ENCODE measurements around the gene RPL5. TPM values are rescaled to one million over a fixed set of nuclear protein-coding genes. Genes with fewer than 3 reads are reported as not detected.
A peak's percentile ranks its signal among the peaks of the same experiment; 100 is the strongest.
"Not testable (repeated sequence)": the region's sequence is repeated elsewhere in the genome, so short reads cannot be mapped to it uniquely, and the experiment has no call there.

Gene RPL5
- total RNA-seq: 100 to 1,000 TPM; 792 to 927 TPM

DNA sequence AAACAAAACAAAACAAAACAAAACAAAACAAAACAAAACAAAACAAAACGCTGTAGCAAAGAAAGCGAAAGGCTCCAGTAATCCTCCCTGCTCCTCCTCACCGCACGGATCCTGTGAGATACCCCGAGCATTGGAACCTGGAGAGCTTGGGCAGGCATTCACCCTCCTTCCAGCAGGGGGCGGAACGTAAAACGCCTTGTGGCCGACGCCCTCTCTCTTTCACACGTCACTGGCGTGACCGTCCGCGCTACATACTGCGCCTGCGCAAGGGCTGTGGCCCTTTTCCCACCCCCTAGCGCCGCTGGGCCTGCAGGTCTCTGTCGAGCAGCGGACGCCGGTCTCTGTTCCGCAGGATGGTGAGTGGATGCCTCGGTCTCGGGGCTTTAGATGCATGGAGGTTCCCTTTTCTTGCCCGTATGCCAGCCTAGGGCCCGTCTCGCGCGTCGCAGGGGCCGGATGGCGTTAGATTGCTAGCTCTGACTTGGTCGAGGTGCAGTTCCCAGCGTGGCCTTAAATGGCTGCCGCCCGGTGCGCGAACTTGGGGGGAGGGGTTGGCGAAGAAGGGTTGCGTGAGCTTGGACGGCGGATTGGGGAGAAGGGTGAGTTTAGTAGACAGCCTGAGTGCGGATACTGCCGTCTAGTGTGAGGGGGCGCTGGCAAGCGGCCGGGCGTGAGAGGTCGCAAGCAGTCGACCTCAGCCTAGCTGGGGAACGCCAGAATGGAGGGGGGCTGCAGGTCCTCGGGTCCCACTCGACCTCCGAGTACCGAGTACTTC lies at the start of gene RPL5:
RPL5 (plus strand) TSS at position 279 of the 775 bp plus-strand sequence; CDS start at position 354, 75 bp downstream.
- Histone ChIP-seq H3K9me3 (no peaks in the 10 kb centered on the region), H3K27ac (peak within 1 kb of the TSS; percentile 90 to 95), H3K27me3 (replicated peaks; ENCODE audit: insufficient read depth) (no peaks in the 10 kb centered on the region), H3K4me3 (peak within 1 kb of the TSS; percentile 97), H3K4me1 (ENCODE audit: control insufficient read depth in 1 of 2, low read depth in 2 of 2) (peaks cover 9 to 47% of the 10 kb centered on the region in 2 donors), H3K36me3 (no peaks in the 10 kb centered on the region)
- TF ChIP-seq, protein P1, sequence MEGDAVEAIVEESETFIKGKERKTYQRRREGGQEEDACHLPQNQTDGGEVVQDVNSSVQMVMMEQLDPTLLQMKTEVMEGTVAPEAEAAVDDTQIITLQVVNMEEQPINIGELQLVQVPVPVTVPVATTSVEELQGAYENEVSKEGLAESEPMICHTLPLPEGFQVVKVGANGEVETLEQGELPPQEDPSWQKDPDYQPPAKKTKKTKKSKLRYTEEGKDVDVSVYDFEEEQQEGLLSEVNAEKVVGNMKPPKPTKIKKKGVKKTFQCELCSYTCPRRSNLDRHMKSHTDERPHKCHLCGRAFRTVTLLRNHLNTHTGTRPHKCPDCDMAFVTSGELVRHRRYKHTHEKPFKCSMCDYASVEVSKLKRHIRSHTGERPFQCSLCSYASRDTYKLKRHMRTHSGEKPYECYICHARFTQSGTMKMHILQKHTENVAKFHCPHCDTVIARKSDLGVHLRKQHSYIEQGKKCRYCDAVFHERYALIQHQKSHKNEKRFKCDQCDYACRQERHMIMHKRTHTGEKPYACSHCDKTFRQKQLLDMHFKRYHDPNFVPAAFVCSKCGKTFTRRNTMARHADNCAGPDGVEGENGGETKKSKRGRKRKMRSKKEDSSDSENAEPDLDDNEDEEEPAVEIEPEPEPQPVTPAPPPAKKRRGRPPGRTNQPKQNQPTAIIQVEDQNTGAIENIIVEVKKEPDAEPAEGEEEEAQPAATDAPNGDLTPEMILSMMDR (IDR thresholded peaks at IDR 0.05): peak; percentile 93
- ATAC-seq (ENCODE audit: insufficient number of reproducible peaks, low FRiP score, low read depth): peak; percentile 99
- DNase-seq (ENCODE audit: low spot score): peak; percentile 77

DNA sequence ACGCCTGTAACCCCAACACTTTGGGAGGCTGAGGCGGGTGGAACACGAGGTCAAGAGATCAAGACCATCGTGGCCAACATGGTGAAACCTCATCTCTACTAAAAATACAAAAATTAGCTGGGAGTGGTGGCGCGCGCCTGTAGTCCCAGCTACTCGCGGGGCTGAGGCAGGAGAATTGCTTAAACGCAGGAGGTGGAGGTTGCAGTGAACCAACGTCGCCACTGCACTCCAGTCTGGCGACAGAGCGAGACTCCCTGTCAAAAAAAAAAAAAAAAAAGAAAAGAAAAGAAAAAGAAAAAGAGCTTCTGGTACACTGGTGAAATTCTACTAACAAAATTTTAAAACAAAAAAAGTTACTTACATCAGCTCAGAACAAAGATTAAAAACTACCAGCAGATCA lies 48.3 kb upstream of the RPL5 start:
- H3K36me3 ChIP-seq; DNase-seq (ENCODE audit: low spot score); H3K9me3 ChIP-seq; ATAC-seq (ENCODE audit: insufficient number of reproducible peaks, low FRiP score, low read depth); H3K27me3 ChIP-seq (replicated peaks; ENCODE audit: insufficient read depth): not testable (repeated sequence)
- peak overlapping the region; percentile 89 for H3K4me3 ChIP-seq
- H3K4me1 ChIP-seq (ENCODE audit: control insufficient read depth in 1 of 2, low read depth in 2 of 2): peaks cover 8 to 19% of the 10 kb centered on the region in 2 donors
- H3K27ac ChIP-seq: peak overlapping the region; percentile 98 to 99
- TF ChIP-seq, protein P1 (IDR thresholded peaks at IDR 0.05): peak; percentile 11

DNA sequence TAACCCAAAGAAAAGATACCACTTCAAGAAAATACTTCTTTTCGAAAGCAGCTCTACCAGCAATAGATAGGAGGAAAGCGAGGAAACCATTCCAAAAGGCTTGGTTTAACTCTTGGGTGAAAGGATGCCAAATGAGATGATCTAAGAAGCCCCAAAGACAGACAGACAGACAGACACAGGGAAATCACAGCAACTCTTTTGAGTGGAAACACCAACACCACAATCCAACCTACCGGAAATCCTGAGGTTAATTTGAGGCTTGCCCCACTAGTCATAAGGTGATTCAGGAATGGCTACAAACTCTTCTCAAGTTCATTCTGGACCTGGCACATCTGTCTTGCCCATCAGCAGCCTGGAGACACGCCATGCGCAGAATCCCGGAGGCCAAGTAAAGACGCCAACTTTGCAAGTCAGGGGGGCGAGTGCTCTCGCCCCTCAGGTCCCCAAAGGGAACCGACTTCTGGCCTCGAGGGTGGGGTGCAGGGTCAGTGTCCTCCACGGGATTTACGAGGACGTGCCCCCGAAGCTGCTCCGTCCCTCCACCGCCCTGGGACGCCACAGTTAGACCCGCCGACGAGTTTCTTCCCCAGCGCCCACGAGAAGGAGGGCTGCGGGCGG lies 47.7 kb upstream of the RPL5 start:
- H3K4me1 ChIP-seq (ENCODE audit: control insufficient read depth in 1 of 2, low read depth in 2 of 2): peaks cover 8 to 15% of the 10 kb centered on the region in 2 donors
- no peaks in the 10 kb centered on the region for H3K9me3 ChIP-seq
- H3K27ac ChIP-seq: peak overlapping the region; percentile 98 to 99
- no peaks in the 10 kb centered on the region for H3K27me3 ChIP-seq (replicated peaks; ENCODE audit: insufficient read depth)
- peak overlapping the region; percentile 89 for H3K4me3 ChIP-seq
- no peaks in the 10 kb centered on the region for H3K36me3 ChIP-seq
- DNase-seq (ENCODE audit: low spot score): no peak
- ATAC-seq (ENCODE audit: insufficient number of reproducible peaks, low FRiP score, low read depth): peak; percentile 21
- TF ChIP-seq, protein P1 (IDR thresholded peaks at IDR 0.05): no peak

DNA sequence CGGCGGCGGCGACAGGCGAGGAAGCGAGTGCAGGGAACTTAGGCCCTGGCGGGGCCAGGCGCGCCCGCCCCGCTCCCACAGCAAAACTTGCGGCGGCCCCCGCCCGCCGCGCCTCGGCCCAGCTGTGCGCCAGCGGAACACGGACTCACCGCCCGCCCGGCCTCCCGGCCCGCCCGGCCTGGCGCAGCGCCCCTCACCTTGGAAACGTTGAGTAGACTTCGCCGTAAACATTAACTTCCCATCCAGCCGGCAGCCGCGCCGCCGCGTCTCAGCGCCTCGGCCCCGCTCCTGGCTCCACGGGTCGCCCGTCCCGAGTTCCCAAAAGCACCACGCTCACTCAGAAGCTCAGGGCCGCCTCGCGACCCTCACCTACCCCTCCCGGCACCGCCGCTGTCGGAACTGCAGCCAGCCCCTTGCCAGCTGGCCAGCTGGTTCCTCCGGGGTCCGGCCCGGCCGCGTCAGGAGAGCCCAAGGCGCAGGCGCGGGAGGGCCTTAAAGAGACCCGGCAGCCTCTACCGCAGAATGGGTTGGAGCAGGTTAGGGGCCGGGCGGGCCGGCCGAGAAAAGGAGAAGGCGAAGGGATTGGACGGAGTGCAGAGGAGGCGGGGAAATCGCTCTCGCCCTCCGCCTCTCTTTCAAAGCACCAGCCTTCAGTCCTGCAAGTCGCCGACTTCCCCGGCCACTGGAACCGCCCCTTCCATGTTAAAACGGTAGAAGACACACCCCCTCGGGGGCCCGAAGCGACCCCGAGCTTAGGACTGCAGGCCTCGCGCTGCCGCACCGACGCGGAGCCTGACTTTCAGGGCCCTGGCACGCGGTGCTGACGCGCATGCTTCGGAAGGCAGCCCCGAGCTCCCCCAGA lies 47.0 kb upstream of the RPL5 start, which contains the start of gene EVI5:
EVI5 (minus strand) TSS at position 470 of the 862 bp plus-strand sequence. CDS start 48,562 bp downstream, outside the sequence.
- Histone ChIP-seq H3K4me1 (ENCODE audit: control insufficient read depth in 1 of 2, low read depth in 2 of 2) (peaks cover 8 to 15% of the 10 kb centered on the region in 2 donors), H3K36me3 (no peaks in the 10 kb centered on the region), H3K4me3 (peak within 1 kb of the TSS; percentile 89), H3K27me3 (replicated peaks; ENCODE audit: insufficient read depth) (no peaks in the 10 kb centered on the region), H3K27ac (peak within 1 kb of the TSS; percentile 98 to 99), H3K9me3 (no peaks in the 10 kb centered on the region)
- ATAC-seq (ENCODE audit: insufficient number of reproducible peaks, low FRiP score, low read depth) (peak; percentile 83), DNase-seq (ENCODE audit: low spot score) (peak; percentile 86)
- TF ChIP-seq, protein P1 (IDR thresholded peaks at IDR 0.05): no peak

Measured in thoracic aorta (tissue), 2 donors.